Right kidney (tissue), 9 donors: Measurements from ENCODE around the gene BTG4.

ENCODE experiments used
- DNase-seq: peaks from one replicate; pipeline ENCODE4 v3.0.0-alpha.2; 2016
- long read RNA-seq, 8 donors: transcript quantifications; one replicate each; lab custom pipeline, GENCODE V29; 2026

BTG4 gene
- long read RNA-seq, donor 1: 0 reads
- long read RNA-seq, donor 2: 0 reads
- long read RNA-seq, donor 3: 0 reads
- long read RNA-seq, donor 4: 0 reads
- long read RNA-seq, donor 5: 0 reads
- long read RNA-seq, donor 6: 0 reads
- long read RNA-seq, donor 7: 0 reads
- long read RNA-seq, donor 8: 0 reads

- peak; percentile 48 for DNase-seq
Measured at GRCh38 chr11:111512296-111513239, at the start of gene BTG4. BTG4 (minus strand) TSS chr11:111512386; CDS start chr11:111498776, 13,610 bp downstream.

GRCh38 chr11:111561791-111562325, 49.7 kb upstream of the BTG4 start:
- DNase-seq: no peak

GRCh38 chr11:111561306-111561705, 49.1 kb upstream of the BTG4 start:
- DNase-seq: no peak

DNA sequence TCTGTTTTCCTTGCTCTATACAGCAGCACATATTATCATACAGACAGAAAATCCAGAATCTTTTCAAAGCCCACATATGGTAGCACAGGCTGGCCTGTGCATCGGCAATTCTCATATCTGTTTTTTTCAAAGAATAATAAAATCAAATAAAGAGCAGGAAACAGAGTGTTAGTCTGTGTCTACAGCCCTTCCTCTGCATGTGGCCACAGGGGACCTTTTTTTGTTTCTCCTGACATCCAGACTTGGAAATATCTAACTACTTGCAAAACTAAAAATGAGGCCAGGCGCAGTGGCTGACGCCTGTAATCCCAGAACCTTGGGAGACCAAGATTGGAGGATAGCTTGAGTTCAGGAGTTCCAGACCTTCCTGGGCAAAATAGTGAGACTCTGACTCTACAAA, 48.6 kb upstream of the BTG4 start:
- DNase-seq: no peak

- DNase-seq: no peak
Measured at GRCh38 chr11:111559800-111560464, 47.7 kb upstream of the BTG4 start.

DNA sequence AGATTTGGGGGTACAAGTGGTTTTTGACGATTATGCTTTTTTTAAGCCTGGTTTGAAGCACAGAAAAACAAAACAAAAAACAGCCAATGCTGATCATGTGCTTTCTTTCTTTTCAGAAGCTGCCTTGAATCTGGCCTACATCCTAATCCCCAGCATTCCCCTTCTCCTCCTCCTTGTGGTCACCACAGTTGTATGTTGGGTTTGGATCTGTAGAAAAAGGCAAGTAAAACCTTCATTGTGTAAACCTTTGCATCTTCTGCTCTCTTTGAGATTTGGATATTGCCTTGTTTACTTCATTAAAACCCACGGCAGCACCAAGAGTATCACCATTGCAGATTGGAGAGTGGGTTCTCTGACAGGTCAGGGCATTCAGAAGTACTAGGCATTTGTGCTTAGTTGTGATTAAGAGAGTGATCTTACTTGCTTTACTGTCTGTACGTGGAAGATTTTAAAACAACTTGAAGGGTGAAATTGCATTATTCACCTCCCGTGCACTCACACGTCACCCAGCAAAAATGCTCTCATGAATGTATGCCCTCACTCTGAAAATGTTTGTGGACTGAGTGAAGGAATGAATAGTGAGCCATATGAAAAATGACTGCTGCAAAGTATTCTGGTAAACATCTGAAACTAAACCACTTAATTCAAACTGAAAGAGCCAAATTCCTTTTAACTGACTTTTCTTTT, 45.4 kb upstream of the BTG4 start:
- no peak for DNase-seq

DNA sequence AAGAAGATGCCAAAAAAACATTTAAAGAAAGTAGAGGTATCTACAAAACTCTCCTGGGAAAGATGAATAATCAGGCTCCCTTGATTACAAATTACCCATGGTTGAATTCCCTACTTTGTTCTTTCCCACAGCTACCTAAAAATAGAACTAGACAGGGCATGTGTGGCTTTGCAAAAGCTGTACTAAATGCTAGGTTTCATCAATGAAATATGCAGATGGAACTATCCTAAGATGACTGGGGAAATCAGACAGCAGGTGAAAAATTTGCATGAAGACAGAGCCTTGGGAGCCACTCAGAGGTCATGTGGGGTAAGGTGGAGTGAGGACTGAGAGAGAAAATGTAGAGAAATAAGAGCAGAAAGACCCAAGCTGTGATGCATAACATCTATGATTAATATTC, 43.1 kb upstream of the BTG4 start:
- DNase-seq: no peak

DNA sequence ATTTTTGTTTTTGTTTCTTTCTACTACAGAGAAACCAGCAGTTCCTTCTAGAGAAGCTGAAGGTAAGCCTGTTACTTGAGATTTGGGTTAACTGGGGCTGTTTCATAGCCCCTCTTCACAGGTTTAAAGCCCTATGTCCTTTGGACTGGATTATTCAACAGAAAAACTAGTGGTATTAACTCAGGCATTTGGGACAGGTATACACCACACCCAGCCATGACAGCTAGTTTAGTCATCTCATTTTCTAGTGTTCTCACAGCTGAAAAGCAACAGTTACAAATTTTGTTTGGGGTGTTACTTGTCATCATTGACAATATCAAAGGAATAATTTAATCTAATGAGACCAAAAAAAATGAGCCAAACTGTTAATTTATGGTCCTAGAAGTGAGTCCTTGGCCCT, 42.3 kb upstream of the BTG4 start:
- no peak for DNase-seq

GRCh38 chr11:111550258-111550657, 38.1 kb upstream of the BTG4 start:
- DNase-seq: no peak

- DNase-seq: no peak
Measured at GRCh38 chr11:111549869-111550203, 37.6 kb upstream of the BTG4 start.

- no peak for DNase-seq
Measured at GRCh38 chr11:111549196-111549868, 37.1 kb upstream of the BTG4 start.

DNA sequence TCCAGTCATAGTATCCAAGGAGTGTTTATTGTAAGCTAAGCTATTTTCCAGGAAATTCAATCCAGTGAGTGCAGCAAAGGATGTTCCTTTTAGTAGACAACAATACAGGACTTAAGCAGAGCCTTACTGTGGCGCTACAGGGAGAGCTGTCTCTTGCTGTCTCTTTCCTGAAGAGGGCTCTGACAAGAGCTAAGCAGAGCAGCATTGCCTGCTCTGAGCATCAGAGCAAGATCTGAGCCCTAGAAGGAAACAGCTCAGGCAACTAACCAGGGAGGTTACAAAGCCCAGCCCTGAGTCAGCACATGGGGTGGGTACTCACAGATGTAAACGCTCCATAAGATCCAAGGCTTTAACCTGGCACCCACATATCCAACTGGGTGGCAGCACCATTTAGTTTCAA, 36.3 kb upstream of the BTG4 start:
- DNase-seq: no peak

DNA sequence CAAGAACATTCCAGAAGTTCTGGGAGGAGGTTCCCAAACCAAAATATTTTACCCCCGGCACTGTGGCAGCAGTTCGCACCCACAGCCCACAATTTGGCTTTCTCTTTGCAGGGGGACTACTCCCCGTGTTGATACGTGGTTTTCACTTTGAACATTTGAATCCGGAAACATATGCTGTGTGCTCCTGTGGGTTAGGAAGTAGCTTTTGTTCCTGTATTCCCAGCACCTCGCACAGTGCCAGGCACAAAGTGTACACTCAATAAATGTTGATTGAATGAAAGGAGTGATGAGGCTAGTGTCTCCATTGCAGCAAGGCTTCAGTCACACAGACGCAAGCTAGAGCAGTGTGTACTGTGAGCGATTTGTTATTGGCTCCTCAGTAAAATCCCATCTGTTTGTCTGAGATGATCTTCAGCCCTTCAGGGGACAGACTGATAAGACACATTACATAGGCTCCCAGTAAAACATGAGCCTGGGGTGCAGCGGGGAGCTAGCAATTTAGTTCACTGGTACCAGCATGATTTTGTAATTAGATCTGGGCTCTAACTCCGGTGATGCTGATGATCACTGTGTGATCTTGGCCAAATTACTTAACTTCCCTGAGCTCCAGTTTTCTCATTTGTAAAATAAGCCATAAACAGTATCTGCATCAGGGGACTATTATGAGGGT, 30.6 kb upstream of the BTG4 start:
- no peak for DNase-seq

GRCh38 chr11:111541254-111542061, 29.3 kb upstream of the BTG4 start:
- DNase-seq: no peak

DNA sequence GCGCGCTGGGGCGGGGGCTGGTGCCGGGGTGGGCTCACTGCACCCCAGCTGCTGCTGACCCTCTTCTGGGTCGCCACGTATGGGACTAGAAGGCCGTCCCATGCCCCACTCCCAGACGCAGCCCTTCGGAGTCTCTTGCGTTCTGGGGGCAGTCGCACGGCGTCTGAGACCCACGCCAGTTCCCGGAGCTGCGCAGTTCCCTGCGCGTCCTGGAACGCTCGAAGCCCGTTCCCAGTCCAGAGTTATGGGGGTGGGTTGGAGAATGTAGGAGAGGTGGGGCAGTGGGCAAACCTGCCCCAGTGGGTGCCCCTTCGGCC, 28.7 kb upstream of the BTG4 start:
- DNase-seq: peak; percentile 67

- DNase-seq: peak; percentile 78
Measured at GRCh38 chr11:111540114-111540936, 28.1 kb upstream of the BTG4 start, which contains the start of gene LAYN. LAYN (plus strand) TSS chr11:111540720; CDS start chr11:111540844, 124 bp downstream.

DNA sequence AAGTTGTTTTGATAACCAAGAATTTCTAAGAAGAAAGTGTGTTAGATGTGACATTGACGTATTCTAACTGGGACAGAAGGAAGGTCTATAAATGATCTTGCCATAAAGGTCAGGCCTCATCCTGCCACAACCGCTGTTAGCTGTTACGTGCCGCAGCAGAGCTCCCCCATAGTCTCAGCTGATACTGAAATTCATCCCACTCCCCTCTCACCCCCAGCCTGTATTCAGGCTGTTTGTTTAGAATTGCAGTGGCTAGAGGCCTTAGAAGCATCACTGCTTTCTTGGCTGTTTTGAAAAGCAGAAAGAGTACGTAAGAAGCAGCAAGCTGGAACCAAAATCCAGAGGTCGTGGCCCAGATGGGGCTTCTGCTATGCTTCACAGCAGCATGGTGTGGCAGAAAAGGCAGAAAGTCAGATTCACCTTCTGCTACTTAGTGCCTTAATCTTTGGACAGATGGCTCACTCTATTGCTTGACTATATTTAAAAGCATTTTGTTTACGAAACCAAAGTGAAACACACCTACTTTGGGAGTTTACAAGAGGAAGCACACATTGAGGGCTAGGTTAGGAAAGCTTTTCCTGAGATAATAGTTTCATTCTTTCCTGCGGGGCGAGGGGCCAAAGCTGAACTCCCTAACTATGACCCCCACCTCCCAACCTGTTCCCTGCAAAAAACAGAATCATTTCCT, 27.4 kb upstream of the BTG4 start:
- DNase-seq: no peak

DNA sequence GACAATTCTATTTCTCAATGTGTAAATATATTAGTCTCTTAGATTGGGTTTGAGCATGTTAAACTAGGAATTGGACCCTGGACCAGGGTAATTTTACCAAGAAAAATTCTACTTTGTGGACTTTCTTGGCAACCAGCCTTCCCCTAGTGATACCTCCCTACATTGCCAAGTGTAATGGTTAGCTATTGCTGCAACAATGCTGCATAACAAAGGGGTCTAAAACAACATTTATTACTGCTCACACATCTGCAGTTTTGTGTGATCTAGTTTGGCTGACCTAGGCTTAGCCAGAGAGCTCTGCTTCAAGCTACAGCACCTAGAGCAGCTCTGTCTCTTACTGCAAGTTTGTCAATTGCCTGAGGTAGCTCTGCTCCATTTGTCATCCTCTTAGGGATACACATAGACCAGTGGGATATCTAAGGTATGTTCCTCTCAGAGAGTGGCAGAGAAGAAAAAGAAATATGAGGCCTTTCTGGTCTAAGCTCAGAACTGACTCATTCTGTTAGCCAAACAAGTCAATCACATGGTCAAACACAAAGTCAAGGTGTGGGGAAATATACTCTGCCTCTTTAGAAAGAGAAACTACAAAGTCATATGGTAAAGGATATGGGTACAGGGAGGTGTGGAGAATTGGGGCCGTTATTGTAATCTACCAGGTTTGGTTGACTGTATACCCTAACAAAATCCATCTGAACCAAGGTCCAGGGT, 26.4 kb upstream of the BTG4 start:
- DNase-seq: no peak
